NCI-H82 (cell line): ENCODE measurements around the gene STK10.
A peak's percentile ranks its signal among the peaks of the same experiment; 100 is the strongest.
"Not testable (repeated sequence)": the region's sequence is repeated elsewhere in the genome, so short reads cannot be mapped to it uniquely, and the experiment has no call there.

Source experiments
- DNase-seq: peaks from one replicate; lab custom pipeline; 2025; lab: John Stamatoyannopoulos, UW

STK10 gene

GRCh38 chr5:172051643-172052339, 136.2 kb downstream of the STK10 start:
- no peak for DNase-seq

DNA sequence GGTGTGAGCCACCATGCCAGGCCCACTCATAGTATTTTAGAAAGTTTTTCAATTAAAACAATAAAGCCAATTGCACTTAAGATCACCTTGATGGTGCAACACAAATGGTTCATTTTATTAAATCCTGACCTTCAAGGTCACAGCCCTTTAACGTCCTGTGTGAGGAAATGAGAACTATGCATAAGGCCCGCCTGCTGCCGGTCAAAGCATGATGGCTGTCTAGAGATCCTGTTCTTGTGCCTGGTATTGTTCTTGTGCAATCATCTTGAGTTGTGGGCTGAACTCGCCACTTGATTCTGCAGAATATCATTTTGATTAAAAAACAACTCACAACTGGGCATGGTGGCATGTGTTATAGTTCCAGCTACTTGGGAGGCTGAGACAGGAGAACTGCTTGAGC, 137.9 kb downstream of the STK10 start:
- DNase-seq = no peak

GRCh38 chr5:172049226-172049796, 138.7 kb downstream of the STK10 start:
- DNase-seq = no peak

DNA sequence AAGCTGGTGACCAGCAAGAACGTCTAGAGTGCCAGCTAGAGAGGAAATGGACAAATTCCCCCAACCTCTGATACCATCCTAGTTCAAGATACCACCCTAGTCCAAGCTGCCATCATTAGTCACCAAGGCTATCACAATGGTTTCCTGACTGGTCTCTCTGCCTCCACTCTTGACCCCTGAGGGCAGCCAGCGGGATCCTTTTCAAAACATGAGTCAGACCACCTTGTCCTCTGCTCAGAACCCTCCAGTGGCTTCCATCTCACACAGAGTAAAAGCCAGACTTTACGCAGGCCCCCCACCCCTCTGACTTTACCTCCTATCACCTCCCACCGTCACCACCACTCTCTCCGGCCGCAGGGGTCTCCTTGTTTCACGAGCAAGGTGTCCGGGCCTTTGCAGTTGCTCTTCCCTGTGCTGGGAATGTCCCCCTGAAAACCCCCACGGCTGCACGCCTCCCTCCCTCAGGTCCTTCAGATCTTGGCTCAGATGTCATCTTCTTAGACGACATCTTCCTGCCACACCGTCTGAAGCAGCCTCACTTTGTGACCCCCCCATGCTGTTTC, 139.4 kb downstream of the STK10 start:
- no peak for DNase-seq

GRCh38 chr5:172048170-172048422, 139.9 kb downstream of the STK10 start:
- no peak for DNase-seq

DNA sequence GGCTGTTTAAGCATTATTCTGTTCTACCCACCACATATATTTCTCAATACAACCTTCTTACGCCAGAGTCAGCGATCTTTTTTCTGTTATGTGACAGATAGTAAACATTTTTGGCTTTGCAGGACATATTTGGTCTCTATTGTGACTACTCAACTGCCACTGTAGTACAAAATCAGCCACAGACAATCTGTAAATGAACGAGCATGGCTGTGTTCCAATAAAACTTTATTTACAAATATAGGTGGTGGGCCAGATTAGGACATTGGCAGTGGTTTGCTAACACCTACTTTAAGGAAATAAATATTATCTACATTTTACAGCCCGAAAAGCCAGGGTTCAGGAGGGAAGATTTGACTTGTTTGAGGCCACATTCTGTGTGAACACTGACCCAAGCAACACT, 141.4 kb downstream of the STK10 start:
- no peak for DNase-seq

DNA sequence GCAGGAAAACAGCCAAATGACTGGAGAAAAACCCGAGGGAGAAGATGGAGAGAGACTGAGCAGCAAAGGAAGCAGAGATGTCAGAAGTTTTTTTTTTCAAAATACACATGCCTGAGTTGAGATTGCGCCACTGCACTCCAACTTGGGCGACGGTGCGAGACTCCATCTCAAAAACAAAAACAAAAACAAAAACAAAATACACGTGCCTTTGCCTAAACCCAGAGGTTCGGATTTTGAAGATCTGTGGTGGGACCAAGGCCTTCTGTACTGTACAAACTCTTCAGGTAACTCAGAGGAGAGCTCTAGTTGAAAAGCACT, 142.8 kb downstream of the STK10 start:
- no peak for DNase-seq

DNA sequence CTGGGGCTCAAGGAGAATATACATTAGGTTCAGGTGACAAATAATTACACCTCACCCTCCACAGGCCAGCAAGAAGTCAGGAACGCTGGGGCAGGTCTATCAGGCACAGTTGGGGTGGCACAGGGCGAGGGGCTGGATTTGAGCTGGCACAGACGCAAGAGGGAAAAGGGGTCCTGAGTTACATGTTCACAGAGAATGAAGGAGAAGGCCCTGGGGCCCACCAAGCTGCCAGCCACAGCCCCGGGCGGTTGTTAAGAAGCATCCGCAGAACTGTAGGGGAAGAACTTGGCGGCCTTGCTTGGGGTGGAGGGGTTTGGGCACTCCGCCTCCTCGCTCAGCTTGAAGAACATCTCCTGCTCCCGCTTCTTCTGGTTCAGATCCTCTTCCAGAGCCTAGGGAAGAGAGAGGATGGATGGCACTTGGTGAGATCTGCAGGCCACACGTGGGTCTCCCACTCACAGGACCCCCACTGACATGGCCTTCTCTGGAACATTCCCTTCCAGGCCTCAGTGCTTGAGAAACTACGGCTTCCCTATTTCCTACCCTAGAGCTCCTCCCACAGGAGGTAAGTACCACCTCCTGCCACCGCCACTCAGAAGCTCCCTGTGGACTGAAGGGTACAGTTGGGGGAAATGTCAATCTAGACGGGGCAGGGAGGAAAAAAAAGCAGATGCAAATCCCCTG, 143.3 kb downstream of the STK10 start:
- peak; percentile 6 for DNase-seq

DNA sequence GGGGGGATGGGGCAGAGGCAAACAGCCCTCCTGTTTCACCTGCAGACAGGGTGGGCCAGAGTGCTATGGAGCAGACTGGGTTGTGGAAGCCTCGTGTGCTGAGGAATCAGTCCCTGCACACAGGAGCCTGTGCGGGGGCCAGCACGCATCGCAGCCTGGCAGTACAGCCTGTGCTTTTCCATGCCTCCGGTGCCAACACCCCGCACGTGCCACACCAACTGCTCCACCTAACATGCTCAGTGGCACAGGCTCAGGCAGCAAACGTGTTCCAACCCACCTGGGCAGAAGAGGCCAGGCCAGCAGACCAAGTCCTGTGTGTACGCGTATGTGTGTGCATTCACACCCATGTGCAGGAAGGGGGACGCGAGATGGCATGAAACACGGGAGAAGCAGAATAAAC, 144.2 kb downstream of the STK10 start:
- no peak for DNase-seq

DNA sequence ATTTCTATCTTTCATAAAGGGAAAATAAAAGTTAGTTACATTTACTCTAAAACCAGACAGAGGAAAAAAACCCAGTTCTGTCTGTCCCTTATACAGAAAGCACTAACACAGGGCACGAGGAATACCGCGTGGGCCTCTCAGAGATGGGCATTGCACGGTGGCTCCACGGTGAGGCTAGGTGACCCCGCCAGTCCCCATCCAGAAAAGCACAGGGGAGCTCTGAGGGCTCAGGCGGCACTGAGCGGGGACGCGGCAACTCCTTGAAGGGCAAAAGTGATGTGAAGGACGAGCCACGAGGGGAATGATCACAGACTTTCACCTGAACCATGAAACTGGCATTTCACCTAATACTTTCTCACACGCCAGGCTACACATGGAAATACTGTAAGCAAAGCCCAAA, 145.8 kb downstream of the STK10 start:
- no peak for DNase-seq

- DNase-seq = no peak
Observed at GRCh38 chr5:172038167-172038566, 149.9 kb downstream of the STK10 start.

DNA sequence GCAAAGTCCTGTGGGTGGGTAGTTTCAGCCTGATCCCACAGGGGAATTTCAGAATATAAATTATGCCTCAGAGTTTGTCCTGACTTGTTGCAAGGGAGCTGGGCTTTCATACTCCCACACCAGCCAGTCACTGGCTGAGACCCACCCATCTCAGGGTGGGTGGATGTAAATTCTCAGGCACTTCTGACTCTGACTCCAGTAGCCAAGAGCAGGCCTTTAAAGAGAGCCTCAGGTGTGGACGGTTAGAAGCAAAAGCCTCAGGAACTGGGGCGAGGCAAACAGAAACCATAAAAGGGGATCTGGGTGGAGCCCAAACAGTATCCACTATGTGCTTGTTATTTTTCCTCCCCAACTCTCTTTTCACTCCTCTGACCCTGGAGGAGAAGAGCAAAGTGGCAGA, 153.0 kb downstream of the STK10 start:
- DNase-seq = no peak

GRCh38 chr5:172031894-172032461, 156.0 kb downstream of the STK10 start:
- no peak for DNase-seq

GRCh38 chr5:172029876-172030275, 158.1 kb downstream of the STK10 start:
- no peak for DNase-seq

DNA sequence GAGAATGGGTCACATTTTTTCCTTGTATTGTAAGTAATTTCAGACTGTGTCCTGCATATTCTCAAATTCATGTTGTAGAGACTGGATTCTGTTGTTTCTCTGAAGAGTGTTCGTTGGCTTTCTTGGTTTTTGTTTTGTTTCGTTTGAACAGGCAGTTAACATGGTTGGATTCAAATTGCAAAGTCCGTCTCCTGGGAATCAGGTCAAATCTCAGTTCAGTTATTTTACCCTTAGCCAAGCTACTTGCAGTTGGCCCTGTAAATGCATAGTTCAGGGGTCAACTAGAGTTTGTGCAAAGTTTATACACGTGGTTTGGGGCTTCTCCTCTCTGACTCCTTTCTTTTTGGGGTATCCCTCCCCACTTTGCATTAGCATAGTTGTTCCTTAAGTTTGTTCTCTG, 159.9 kb downstream of the STK10 start:
- no peak for DNase-seq

- not testable (repeated sequence) for DNase-seq
Observed at GRCh38 chr5:172020110-172020786, 167.8 kb downstream of the STK10 start.

DNA sequence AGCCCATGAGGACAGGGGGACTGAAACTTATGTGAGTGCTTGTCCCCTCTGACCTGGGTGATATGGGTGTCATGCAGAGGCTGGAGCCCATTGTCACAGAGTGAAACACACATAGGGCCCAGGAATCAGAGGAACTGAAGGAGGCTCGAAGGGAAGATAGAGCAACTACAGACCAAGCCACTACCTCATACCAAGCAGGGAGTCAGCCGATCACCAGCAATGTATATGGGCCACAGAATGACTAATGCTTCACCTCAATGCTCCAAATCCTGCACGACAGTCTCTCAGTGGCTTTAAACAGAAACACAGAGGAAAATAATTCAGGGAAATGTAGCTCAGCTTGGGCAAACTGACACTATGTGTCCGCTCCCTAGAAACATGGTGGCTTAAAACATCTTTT, 172.7 kb downstream of the STK10 start:
- DNase-seq = no peak

GRCh38 chr5:172010278-172010677, 177.7 kb downstream of the STK10 start:
- DNase-seq = peak; percentile 6

DNA sequence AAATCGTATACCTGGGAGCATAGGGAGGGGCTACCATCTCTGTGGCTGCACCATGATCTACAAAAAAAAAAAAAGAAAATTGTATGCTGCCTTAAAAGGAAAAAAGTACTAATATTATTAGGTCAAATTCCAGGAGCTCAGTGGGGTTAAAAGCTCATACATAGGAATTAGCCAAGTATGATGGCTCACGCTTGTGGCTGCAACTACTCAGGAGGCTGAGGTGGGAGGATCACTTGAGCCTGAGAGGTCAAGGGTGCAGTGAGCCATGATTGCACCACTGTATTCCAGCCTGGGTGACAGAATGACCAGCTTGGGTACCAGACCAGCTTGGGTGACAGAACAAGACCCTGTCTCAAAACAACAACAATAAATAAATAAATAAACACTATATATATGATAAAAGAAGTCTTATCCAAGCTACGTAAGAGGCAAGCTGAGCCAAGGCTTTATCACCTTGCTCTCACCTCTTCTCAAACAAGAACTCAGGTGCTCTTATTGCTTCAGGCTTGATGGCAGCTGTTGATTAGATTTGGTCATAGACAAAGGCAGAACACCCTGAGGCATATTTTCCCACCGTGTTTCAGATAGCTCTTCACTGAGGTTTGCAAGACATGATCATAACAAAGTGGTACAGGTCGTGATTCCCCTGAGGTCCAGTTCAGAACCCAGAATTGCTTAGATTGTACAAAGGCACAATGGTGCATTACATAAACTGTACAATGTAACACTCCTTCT, 178.3 kb downstream of the STK10 start:
- no peak for DNase-seq

DNA sequence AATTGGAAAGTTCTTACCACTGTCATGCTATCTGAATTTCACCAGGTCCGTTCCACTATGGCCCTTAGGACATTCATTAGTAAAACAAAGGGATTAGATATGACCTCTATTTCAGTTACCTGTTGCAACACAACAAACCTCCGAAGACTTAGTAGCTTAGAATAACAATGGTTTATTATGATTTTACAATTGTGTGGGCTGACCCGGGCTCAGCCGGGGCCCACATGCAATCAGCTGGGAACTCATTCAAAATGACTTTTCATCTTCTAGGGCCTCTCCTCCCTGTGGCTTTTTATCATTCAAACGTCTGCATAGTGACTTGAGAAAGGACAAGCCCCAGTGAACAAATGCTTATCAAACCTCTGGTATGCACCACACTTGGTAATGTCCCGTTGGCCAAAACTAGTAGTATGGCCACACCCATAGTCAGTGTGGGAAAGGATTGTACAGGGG, 179.3 kb downstream of the STK10 start:
- no peak for DNase-seq

- DNase-seq = no peak
Observed at GRCh38 chr5:172008111-172008455, 179.9 kb downstream of the STK10 start.
